Colonic mucosa (tissue), 4 donors: Measurements from ENCODE around the gene BICD1. TPM values are rescaled to one million over a fixed set of nuclear protein-coding genes. Genes with fewer than 3 reads are reported as not detected.
A peak's percentile ranks its signal among the peaks of the same experiment; 100 is the strongest.

Source experiments
- DNase-seq: peaks from one replicate; pipeline ENCODE4 v3.0.0-alpha.2; 2020
- H3K27ac ChIP-seq: fragments of 200-600 bp; one replicate; pipeline ENCODE4 v1.8.0; 2021
- H3K27me3 ChIP-seq: fragments of 200-600 bp; one replicate; pipeline ENCODE4 v1.8.0; 2021
- H3K36me3 ChIP-seq: fragments of 200-600 bp; one replicate; pipeline ENCODE4 v1.8.0; 2021
- H3K4me1 ChIP-seq: fragments of 200-600 bp; one replicate; pipeline ENCODE4 v1.8.0; 2021; ENCODE audit warnings: mild to moderate bottlenecking
- H3K4me3 ChIP-seq: fragments of 200-600 bp; one replicate; pipeline ENCODE4 v1.8.0; 2021
- H3K9ac ChIP-seq, 2 donors: one replicate each; pipeline ENCODE4 v1.7.0; 2013; ENCODE audit warnings: control low read depth in 2 of 2, low read depth in 2 of 2, low read length in 2 of 2
- H3K9me3 ChIP-seq: fragments of 200-600 bp; one replicate; pipeline ENCODE4 v1.8.0; 2021
- intact Hi-C: fragments of 100-400 bp; cut with DNase I; formaldehyde crosslinking; loops from one replicate; pipeline ENCODE4 v1.14.1; 2022
- total RNA-seq, 2 donors: library from RNA; stranded (reverse); fragmentation: NEBNext Ultra II Directional in 1 of 2; extraction: Animal tissue kit (Norgen Biotek cat#: 25700) in 1 of 2; gene quantifications; one replicate each; pipeline ENCODE4 v1.2.1, GENCODE V29; 2021
- TF ChIP-seq, protein P1 (sequence below): fragments of 200-600 bp; IDR thresholded peaks from one replicate; pipeline ENCODE4 v1.8.0; 2022; ENCODE audit warnings: antibody characterized with exemption, mild to moderate bottlenecking
- donor health status: healthy.
- donor health status: DM: no; HTN: no; CAD: no.
- donor health status: DM: no; HTN: no; CAD: no.

BICD1 gene
- total RNA-seq, 2 donors from 2014 or later = 4.2 to 5.8 TPM

DNA sequence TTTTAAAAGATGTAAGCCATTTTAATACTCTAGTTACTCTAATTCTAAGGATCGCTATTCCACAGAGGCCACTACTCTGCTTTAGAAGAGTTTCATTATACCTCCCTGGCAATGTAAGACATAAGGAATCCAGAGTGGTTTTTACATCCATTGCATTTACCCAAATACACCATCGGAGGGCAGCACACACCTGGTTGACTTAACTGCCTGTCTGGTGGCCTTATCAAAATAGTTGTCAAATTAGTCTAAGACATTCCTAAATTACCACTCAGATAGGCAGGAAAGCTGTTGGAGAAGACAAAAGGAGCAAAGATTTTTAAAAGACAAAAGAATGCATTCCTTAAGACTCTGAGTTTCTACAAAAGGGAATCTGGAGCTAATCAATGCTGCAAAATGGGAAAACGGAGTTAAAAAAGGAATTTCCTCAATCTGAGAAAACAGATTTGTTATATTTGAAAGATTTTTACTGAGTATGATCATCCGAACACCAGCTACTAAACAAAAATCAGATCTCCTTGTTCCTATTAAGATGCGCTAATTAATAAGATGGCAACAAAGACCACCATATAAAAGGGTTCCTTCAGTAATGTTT is 258.9 kb downstream of the BICD1 start:
- Histone ChIP-seq H3K4me3 (no peak overlapping the region), H3K27ac (no peak overlapping the region), H3K27me3 (no peaks in the 10 kb centered on the region), H3K4me1 (no peaks in the 10 kb centered on the region), H3K9me3 (no peaks in the 10 kb centered on the region), H3K9ac (no peak overlapping the region), H3K36me3 (no peaks in the 10 kb centered on the region)
- intact Hi-C loops = loop anchor here (5.0 to 10.0 kb wide), 2 partner anchors 307 to 1659 kb away; partner anchors contain the start of gene ALG10
- peak; percentile 66 for DNase-seq
- TF ChIP-seq, protein P1, sequence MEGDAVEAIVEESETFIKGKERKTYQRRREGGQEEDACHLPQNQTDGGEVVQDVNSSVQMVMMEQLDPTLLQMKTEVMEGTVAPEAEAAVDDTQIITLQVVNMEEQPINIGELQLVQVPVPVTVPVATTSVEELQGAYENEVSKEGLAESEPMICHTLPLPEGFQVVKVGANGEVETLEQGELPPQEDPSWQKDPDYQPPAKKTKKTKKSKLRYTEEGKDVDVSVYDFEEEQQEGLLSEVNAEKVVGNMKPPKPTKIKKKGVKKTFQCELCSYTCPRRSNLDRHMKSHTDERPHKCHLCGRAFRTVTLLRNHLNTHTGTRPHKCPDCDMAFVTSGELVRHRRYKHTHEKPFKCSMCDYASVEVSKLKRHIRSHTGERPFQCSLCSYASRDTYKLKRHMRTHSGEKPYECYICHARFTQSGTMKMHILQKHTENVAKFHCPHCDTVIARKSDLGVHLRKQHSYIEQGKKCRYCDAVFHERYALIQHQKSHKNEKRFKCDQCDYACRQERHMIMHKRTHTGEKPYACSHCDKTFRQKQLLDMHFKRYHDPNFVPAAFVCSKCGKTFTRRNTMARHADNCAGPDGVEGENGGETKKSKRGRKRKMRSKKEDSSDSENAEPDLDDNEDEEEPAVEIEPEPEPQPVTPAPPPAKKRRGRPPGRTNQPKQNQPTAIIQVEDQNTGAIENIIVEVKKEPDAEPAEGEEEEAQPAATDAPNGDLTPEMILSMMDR = peak; percentile 77

DNA sequence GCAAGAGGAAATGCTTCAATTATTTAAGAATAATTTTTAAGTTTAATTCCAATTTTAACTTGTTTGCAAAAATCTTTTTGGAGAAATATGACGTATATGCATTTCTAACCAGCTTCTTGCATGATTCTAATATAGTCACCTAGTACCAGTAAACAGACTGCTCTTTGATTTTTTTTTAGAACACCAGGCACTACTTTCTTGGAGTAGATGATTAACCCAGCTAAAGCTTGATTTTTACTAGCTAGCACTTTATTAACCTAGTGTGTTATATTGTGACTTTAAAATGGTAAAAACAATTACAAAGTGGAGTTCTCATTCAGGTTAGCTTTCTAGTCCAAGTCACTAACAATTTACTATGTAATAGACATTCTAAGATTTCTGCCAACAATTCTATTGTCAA is 260.1 kb downstream of the BICD1 start:
- no peak overlapping the region for H3K27ac ChIP-seq
- no peak overlapping the region for H3K9ac ChIP-seq
- H3K27me3 ChIP-seq = no peaks in the 10 kb centered on the region
- no peaks in the 10 kb centered on the region for H3K36me3 ChIP-seq
- H3K4me1 ChIP-seq = no peaks in the 10 kb centered on the region
- H3K4me3 ChIP-seq = no peak overlapping the region
- TF ChIP-seq, protein P1 = no peak
- DNase-seq = no peak
- intact Hi-C loops = loop anchor here (5.0 to 10.0 kb wide), 2 partner anchors 306 to 1658 kb away; partner anchors contain the start of gene ALG10
- no peaks in the 10 kb centered on the region for H3K9me3 ChIP-seq

DNA sequence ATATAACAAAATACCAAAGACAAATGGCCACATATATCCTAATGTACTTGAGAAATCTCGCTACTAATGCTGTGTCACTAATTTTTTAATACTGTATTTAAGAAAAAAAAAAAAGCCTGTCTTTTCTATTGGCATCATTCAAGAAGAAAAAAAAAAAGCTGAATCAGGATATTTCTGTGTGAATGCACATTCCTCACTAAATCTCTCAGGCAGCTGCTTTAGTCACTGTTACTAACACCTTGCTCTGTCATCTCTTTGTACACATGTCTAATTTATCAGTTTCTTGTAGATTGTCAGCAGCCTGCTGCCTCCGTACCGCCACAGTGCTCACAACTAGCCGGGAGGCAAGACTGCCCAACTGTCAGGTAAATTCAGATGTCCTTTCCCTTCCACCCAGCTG is 260.7 kb downstream of the BICD1 start:
- intact Hi-C loops = loop anchor here (5.0 to 10.0 kb wide), 2 partner anchors 305 to 1657 kb away; partner anchors contain the start of gene ALG10

DNA sequence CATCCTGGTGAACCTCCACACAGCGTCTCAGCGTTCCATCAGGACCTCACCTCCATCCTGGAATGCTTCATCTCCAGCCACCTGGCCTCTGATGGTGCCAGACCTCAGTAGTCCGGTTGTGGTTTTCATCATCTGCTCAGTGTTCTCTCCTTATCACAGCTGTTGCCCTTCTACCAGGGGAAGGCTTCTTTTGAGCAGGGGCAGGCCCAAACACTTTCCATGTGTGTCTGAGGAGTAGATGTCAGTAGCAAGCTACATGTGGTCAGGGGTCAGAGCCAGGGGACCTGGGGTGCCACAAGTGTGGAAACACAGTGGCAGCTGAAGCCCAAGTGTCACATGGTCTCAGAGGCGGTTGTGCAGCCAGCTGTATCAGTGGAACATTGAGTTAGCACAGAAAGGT is 262.6 kb downstream of the BICD1 start:
- H3K4me1 ChIP-seq = no peaks in the 10 kb centered on the region
- H3K27me3 ChIP-seq = no peaks in the 10 kb centered on the region
- intact Hi-C loops = loop anchor here (5.0 to 10.0 kb wide), 2 partner anchors 303 to 1656 kb away; partner anchors contain the start of gene ALG10
- no peak for DNase-seq
- H3K4me3 ChIP-seq = no peak overlapping the region
- no peak overlapping the region for H3K9ac ChIP-seq
- H3K36me3 ChIP-seq = no peaks in the 10 kb centered on the region
- TF ChIP-seq, protein P1 = no peak
- no peak overlapping the region for H3K27ac ChIP-seq
- H3K9me3 ChIP-seq = no peaks in the 10 kb centered on the region

More for the DNA sequence above, 260.7 kb downstream of the BICD1 start:
- no peak for DNase-seq
- Histone ChIP-seq H3K27ac (no peak overlapping the region), H3K9me3 (no peaks in the 10 kb centered on the region), H3K4me3 (no peak overlapping the region), H3K36me3 (no peaks in the 10 kb centered on the region), H3K9ac (no peak overlapping the region), H3K4me1 (no peaks in the 10 kb centered on the region), H3K27me3 (no peaks in the 10 kb centered on the region)
- TF ChIP-seq, protein P1 = no peak

DNA sequence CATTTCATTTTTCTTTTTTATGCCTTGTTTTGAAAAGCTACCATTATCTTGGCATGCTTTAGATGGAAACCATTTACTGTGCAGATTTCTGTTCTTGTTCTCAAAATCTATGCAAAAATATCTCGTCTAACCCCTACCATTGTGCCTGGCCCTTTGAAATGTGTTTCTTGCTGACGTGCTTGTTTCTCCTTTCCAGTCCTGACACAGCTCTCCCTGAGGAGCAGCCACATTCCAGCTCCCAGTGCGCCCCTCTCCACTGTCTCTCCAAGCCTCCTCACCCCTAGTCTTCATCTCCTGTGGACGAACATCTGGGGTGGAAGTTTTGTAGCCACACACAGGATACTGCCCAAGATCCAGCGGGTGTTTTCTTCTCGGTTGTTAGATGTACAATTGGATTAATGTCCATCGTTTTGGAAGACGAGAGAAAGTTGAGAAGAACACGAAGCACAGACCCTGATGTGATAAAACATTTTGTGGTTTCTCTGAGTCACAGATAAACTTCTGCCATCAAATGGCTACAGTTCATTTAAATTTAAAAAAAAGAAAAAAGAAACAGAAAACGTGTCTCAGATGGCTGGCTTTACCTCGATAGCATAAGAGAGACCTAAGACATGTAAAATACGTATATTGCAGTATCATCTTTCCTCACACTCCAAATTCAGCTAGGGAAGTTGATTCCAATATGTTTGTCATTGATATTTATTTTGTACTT is 270.9 kb downstream of the BICD1 start:
- Histone ChIP-seq H3K27me3 (no peaks in the 10 kb centered on the region), H3K4me3 (no peak overlapping the region), H3K9me3 (no peaks in the 10 kb centered on the region), H3K4me1 (no peaks in the 10 kb centered on the region), H3K9ac (no peak overlapping the region), H3K27ac (no peak overlapping the region), H3K36me3 (no peaks in the 10 kb centered on the region)
- DNase-seq = no peak
- TF ChIP-seq, protein P1 = no peak
- intact Hi-C loops = no loop called here
